Nephron (organoid): ENCODE data around the gene KDM5C.

Experiments
- H3K27ac Mint-ChIP-seq, 3 experiments: 2 replicates each; pipeline ENCODE4 v1.8.0; 2020; ENCODE audit warnings: mixed read lengths in 3 of 3, mild to moderate bottlenecking in 2 of 3, moderate library complexity in 1 of 3
- H3K27me3 Mint-ChIP-seq: 2 replicates; pipeline ENCODE4 v1.8.0; 2021; ENCODE audit warnings: low read depth, mild to moderate bottlenecking, moderate library complexity, mixed read lengths
- H3K36me3 Mint-ChIP-seq: 2 replicates; pipeline ENCODE4 v1.8.0; 2020; ENCODE audit warnings: low read depth, mixed read lengths
- H3K4me1 Mint-ChIP-seq: 2 replicates; pipeline ENCODE4 v1.8.0; 2020; ENCODE audit warnings: mixed read lengths
- H3K4me3 Mint-ChIP-seq, 3 experiments: 2 replicates each; pipeline ENCODE4 v1.8.0; 2020; ENCODE audit warnings: mild to moderate bottlenecking in 3 of 3, mixed read lengths in 3 of 3, moderate library complexity in 2 of 3
- H3K9me3 Mint-ChIP-seq: 2 replicates; pipeline ENCODE4 v1.8.0; 2020; ENCODE audit warnings: mixed read lengths
- CTCF ChIP-seq, 3 experiments: fragments of 200-600 bp; sonication (generic); IDR thresholded peaks; one replicate each; pipeline ENCODE4 v1.5.0; 2021; ENCODE audit warnings: antibody characterized with exemption in 3 of 3; ENCODE audit not compliant: unreplicated experiment in 3 of 3

KDM5C gene

GRCh38 chrX:53195401-53195800 is 29.6 kb downstream of the KDM5C start:
- H3K36me3 Mint-ChIP-seq, result peaks cover 51% of the 10 kb centered on the region
- no peak for TF ChIP-seq CTCF (IDR thresholded peaks at IDR 0.05; ENCODE audit: unreplicated experiment in 3 of 3)
- H3K9me3 Mint-ChIP-seq, result peaks cover 7% of the 10 kb centered on the region
- no peaks in the 10 kb centered on the region for H3K4me1 Mint-ChIP-seq
- H3K4me3 Mint-ChIP-seq, result no peak overlapping the region
- no peaks in the 10 kb centered on the region for H3K27me3 Mint-ChIP-seq
- no peak overlapping the region for H3K27ac Mint-ChIP-seq

- H3K9me3 Mint-ChIP-seq, result peaks cover 7% of the 10 kb centered on the region
- H3K4me3 Mint-ChIP-seq, result no peak overlapping the region
- no peak for TF ChIP-seq CTCF (IDR thresholded peaks at IDR 0.05; ENCODE audit: unreplicated experiment in 3 of 3)
- H3K4me1 Mint-ChIP-seq, result no peaks in the 10 kb centered on the region
- H3K27me3 Mint-ChIP-seq, result no peaks in the 10 kb centered on the region
- H3K36me3 Mint-ChIP-seq, result peaks cover 50% of the 10 kb centered on the region
- H3K27ac Mint-ChIP-seq, result no peak overlapping the region
These were observed 30.7 kb downstream of the KDM5C start for GRCh38 chrX:53194308-53194707.

GRCh38 chrX:53193093-53193492 is 31.9 kb downstream of the KDM5C start:
- TF ChIP-seq CTCF (IDR thresholded peaks at IDR 0.05; ENCODE audit: unreplicated experiment in 3 of 3), result no peak
- Mint-ChIP-seq H3K36me3 (peaks cover 38% of the 10 kb centered on the region), H3K27ac (no peak overlapping the region), H3K4me1 (no peaks in the 10 kb centered on the region), H3K9me3 (peaks cover 4% of the 10 kb centered on the region), H3K27me3 (no peaks in the 10 kb centered on the region), H3K4me3 (no peak overlapping the region)

GRCh38 chrX:53190363-53190960 is 34.5 kb downstream of the KDM5C start:
- TF ChIP-seq CTCF (IDR thresholded peaks at IDR 0.05; ENCODE audit: unreplicated experiment in 3 of 3), result no peak
- no peak overlapping the region for H3K4me3 Mint-ChIP-seq
- H3K36me3 Mint-ChIP-seq, result peaks cover 20% of the 10 kb centered on the region

GRCh38 chrX:53188763-53189162 is 36.2 kb downstream of the KDM5C start:
- Mint-ChIP-seq H3K9me3 (peaks cover 5% of the 10 kb centered on the region), H3K27me3 (no peaks in the 10 kb centered on the region), H3K36me3 (peaks cover 11% of the 10 kb centered on the region), H3K27ac (no peak overlapping the region), H3K4me1 (no peaks in the 10 kb centered on the region), H3K4me3 (no peak overlapping the region)
- TF ChIP-seq CTCF (IDR thresholded peaks at IDR 0.05; ENCODE audit: unreplicated experiment in 3 of 3), result no peak

More at GRCh38 chrX:53190363-53190960, 34.5 kb downstream of the KDM5C start:
- Mint-ChIP-seq H3K9me3 (no peaks in the 10 kb centered on the region), H3K27ac (no peak overlapping the region), H3K27me3 (no peaks in the 10 kb centered on the region), H3K4me1 (no peaks in the 10 kb centered on the region)

GRCh38 chrX:53186351-53186750 is 38.7 kb downstream of the KDM5C start:
- Mint-ChIP-seq H3K27ac (no peak overlapping the region), H3K36me3 (peaks cover 4% of the 10 kb centered on the region)

More at GRCh38 chrX:53186351-53186750, 38.7 kb downstream of the KDM5C start:
- peaks cover 7% of the 10 kb centered on the region for H3K9me3 Mint-ChIP-seq
- no peaks in the 10 kb centered on the region for H3K27me3 Mint-ChIP-seq
- TF ChIP-seq CTCF (IDR thresholded peaks at IDR 0.05; ENCODE audit: unreplicated experiment in 3 of 3), result no peak
- no peak overlapping the region for H3K4me3 Mint-ChIP-seq
- H3K4me1 Mint-ChIP-seq, result no peaks in the 10 kb centered on the region
